Mesodermal cell (in vitro differentiated cells): Measurements from ENCODE around the gene BLVRA. TPM values are rescaled to one million over a fixed set of nuclear protein-coding genes. Genes with fewer than 3 reads are reported as not detected.
"Not testable (repeated sequence)": the region's sequence is repeated elsewhere in the genome, so short reads cannot be mapped to it uniquely, and the experiment has no call there.

ENCODE experiments used
- H3K27ac ChIP-seq: 2 replicates; pipeline ENCODE4 v1.7.0; 2013; ENCODE audit warnings: mild to moderate bottlenecking, low read depth, low read length, moderate library complexity; ENCODE audit not compliant: severe bottlenecking
- H3K36me3 ChIP-seq: 2 replicates; pipeline ENCODE4 v1.7.1; 2013; ENCODE audit warnings: mild to moderate bottlenecking, low read length, moderate library complexity; ENCODE audit not compliant: control insufficient read depth, insufficient read depth
- H3K4me1 ChIP-seq: one replicate; pipeline ENCODE4 v1.7.1; 2013; ENCODE audit warnings: mild to moderate bottlenecking, low read length; ENCODE audit not compliant: insufficient read depth, control insufficient read depth, poor library complexity, severe bottlenecking
- H3K4me3 ChIP-seq: 2 replicates; pipeline ENCODE4 v1.7.0; 2013; ENCODE audit warnings: low read length, control low read depth, mild to moderate bottlenecking; ENCODE audit not compliant: insufficient read depth, poor library complexity, severe bottlenecking; ENCODE audit errors: extremely low read depth
- H3K9me3 ChIP-seq: 2 replicates; pipeline ENCODE4 v1.7.1; 2013; ENCODE audit warnings: mild to moderate bottlenecking, low read length, moderate library complexity; ENCODE audit not compliant: control insufficient read depth
- WGBS, 2 experiments: methylation state at CpG; one replicate each; pipeline ENCODE4 v1.1.5; 2013; ENCODE audit warnings: missing lambda C conversion rate in 2 of 2; ENCODE audit not compliant: insufficient coverage in 2 of 2; 5-methylcytosine and 5-hydroxymethylcytosine counted together
- polyA plus RNA-seq, 2 experiments: library from polyadenylated mRNA; stranded (reverse); fragments of 50-300 nt; gene quantifications; one replicate each; pipeline ENCODE4 v1.2.3, GENCODE V29; 2013

Gene BLVRA, protein sequence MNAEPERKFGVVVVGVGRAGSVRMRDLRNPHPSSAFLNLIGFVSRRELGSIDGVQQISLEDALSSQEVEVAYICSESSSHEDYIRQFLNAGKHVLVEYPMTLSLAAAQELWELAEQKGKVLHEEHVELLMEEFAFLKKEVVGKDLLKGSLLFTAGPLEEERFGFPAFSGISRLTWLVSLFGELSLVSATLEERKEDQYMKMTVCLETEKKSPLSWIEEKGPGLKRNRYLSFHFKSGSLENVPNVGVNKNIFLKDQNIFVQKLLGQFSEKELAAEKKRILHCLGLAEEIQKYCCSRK
- polyA plus RNA-seq (2013, experiment 1 of 2), result 25.1 TPM
- polyA plus RNA-seq (2013, experiment 2 of 2), result 26.9 TPM

DNA sequence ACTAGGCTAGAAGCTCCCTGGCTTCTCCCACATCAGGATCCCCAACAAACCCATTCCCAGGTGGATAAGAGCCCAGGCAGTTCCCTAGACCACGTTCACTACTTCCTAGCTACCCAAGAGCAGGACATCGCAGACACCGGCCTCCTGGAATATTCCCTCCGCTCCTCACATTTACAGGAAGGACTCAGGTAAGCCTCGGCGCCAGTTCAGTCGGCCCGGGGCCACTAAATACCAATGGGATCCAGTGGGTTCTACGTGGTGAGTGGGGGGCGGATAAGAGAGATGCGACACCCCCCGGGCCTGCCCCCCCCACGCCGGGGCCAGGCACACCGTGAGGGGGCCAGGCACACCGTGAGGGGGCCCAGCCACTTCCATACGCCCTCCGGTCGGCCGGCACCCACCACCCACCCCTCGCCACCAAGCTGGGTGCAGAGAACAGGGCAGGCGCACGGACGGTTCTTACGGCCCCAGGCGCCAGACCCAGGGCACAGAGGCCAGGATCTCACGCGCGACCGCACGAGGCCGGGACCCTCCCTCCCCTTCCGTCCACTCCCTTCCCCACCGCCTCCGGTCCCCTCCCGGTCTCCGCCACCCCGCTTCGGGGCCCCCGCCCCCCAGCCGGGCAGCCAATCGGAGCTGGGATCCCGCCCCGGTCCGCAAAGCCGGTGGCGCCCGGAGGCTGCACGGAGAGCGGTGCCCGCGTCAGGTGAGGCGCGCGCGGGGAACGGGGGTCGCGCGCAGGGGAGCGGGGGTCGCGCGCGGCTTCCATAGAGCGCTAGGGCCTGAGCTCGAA is at the start of gene BLVRA:
Gene BLVRA (plus strand): TSS at position 652 of the 793 bp plus-strand sequence. CDS start 12,479 bp downstream, outside the sequence.
- H3K27ac ChIP-seq, result no peak within 1 kb of the TSS
- H3K36me3 ChIP-seq, result no peaks in the 10 kb centered on the region
- 0 to 3% methylated on average over 30 to 38 of the region's 67 CpGs for WGBS, 2 experiments
- peak within 1 kb of the TSS; percentile 63 for H3K4me3 ChIP-seq
- H3K4me1 ChIP-seq, result no peaks in the 10 kb centered on the region
- no peaks in the 10 kb centered on the region for H3K9me3 ChIP-seq

DNA sequence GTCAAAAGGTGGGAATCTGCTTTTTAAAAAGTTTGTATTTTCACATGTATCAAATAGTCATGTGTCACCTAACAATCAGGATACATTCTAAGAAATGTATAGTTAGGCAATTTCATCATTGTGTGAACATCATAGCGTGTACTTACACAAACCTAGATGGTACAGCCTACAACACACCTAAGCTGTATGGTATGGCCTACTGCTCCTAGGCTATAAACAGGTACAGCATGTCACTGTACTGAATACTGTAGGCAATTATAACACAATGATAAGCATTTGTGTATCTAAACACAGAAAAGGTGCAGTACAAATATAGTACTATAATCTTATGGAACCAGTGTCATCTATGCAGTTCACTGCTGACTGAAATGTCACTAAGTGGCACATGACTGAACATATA is 47.0 kb upstream of the BLVRA start:
- Histone ChIP-seq H3K4me3 (no peak overlapping the region), H3K36me3 (peaks cover 14% of the 10 kb centered on the region), H3K4me1 (no peaks in the 10 kb centered on the region), H3K9me3 (peaks cover under 1% of the 10 kb centered on the region), H3K27ac (no peak overlapping the region)
- WGBS, 2 experiments, result no CpG with 5 or more reads among the region's 1 CpG

DNA sequence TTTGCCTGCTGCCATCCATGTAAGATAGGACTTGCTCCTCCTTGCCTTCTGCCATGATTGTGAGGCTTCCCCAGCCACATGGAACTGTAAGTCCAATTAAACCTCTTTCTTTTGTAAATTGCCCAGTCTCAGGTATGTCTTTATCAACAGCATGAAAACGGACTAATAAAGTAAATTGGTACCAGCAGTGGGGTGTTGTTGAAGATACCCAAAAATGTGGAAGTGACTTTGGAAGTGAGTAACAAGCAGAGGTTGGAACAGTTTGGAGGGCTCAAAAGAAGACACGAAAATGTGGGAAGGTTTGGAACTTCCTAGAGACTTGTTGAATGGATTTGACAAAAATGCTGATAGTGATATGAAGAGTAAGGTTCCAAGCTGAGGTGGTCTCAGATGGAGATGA is 42.5 kb upstream of the BLVRA start:
- 88 to 94% methylated on average over 2 of the region's 2 CpGs for WGBS, 2 experiments

DNA sequence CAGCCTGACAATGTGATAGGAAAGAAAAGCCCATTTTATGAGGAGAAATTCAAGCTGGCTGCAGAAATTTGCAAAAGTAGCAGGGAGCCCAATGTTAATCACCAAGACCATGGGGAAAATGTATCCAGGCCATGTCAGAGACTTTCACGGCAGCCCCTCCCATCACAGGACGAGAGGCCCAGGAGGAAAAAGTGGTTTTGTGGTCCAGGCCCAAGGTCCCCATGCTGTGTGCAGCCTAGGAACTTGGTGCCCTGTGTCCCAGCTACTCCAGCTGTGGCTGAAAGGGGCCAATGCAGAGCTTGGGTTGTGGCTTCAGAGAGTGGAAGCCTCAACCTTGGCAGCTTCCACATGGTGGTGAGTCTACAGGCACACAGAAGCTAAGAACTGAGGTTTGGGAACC is 41.9 kb upstream of the BLVRA start:
- H3K27ac ChIP-seq, result no peak overlapping the region
- peaks cover 16% of the 10 kb centered on the region for H3K36me3 ChIP-seq
- H3K4me3 ChIP-seq, result no peak overlapping the region
- H3K4me1 ChIP-seq, result no peaks in the 10 kb centered on the region
- H3K9me3 ChIP-seq, result peaks cover 5% of the 10 kb centered on the region
- 100% methylated on average over 2 of the region's 2 CpGs for WGBS, 2 experiments

More for the DNA sequence above, 42.5 kb upstream of the BLVRA start:
- H3K27ac ChIP-seq, H3K9me3 ChIP-seq, H3K4me3 ChIP-seq, H3K4me1 ChIP-seq: not testable (repeated sequence)
- peaks cover 16% of the 10 kb centered on the region for H3K36me3 ChIP-seq

DNA sequence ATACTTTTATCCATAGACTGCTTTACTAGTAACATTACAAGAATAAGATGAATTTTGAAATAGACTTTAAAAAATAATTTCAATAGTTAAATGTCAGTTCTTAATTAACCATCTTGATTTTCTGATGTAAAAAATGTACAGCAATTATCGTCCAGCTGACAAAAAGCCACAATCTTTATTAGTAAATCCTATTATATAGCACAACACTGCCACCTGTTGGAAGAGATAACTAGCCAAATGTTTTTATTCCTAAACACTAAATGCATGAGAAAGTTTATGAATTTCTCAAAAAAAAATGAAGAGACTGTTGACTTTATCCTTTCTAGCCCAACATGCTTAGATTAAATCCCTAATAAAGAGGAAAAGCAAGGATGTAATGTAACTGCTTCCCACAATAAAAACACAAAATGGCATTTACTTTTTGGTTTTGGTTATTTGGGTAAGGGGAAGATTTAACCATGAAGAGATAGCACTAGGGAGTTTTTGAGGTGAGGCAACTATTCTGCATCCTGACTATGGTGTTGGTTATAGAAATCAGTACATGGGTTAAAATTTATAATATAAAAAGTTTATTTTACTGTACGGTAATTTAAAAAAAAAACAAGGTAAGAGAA is 37.2 kb upstream of the BLVRA start:
- peaks cover 5% of the 10 kb centered on the region for H3K9me3 ChIP-seq
- no peak overlapping the region for H3K4me3 ChIP-seq
- no peak overlapping the region for H3K27ac ChIP-seq
- WGBS, 2 experiments, result no CpG with 5 or more reads among the region's 2 CpGs
- no peaks in the 10 kb centered on the region for H3K4me1 ChIP-seq
- H3K36me3 ChIP-seq, result peaks cover 9% of the 10 kb centered on the region

DNA sequence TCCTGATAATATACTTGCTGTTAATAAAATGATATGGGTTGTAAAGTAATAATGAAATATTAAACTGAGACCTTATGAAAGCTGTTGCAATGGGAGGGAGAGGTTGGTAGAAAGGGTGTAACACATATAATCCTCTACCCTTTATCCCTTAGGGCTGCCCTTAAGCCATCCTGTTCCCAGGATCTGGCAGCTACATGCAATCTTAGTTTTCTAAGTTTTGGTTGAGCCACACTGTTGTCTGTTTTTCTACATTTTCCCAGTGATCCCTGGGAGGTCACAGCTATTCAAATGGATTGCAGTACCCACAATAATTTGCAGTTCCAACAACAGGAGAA is 35.5 kb upstream of the BLVRA start:
- Histone ChIP-seq H3K27ac (no peak overlapping the region), H3K4me3 (no peak overlapping the region), H3K36me3 (peaks cover 8% of the 10 kb centered on the region), H3K4me1 (no peaks in the 10 kb centered on the region), H3K9me3 (no peaks in the 10 kb centered on the region)

DNA sequence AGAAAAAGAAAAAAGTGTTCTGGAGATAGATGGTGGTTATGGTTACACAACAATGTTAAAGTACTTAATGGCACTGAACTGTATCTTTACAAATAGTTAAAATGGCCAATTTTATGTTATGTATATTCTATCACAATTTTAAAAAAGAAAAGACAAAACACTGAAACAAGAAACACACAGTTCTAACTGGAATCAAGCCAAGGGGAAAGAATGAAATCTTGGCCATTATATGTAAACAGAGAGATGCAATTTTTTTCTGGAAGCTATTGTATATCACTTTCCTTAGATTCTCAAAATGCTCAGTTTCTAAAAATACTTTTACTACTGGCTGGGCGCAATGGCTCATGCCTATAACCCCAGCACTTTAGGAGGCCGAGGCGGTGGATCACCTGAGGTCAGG is 33.2 kb upstream of the BLVRA start:
- no peak overlapping the region for H3K27ac ChIP-seq
- H3K4me3 ChIP-seq, result no peak overlapping the region
- H3K9me3 ChIP-seq, result no peaks in the 10 kb centered on the region
- H3K36me3 ChIP-seq, result peaks cover 5% of the 10 kb centered on the region
- 96 to 100% methylated on average over 3 of the region's 3 CpGs for WGBS, 2 experiments
- no peaks in the 10 kb centered on the region for H3K4me1 ChIP-seq

DNA sequence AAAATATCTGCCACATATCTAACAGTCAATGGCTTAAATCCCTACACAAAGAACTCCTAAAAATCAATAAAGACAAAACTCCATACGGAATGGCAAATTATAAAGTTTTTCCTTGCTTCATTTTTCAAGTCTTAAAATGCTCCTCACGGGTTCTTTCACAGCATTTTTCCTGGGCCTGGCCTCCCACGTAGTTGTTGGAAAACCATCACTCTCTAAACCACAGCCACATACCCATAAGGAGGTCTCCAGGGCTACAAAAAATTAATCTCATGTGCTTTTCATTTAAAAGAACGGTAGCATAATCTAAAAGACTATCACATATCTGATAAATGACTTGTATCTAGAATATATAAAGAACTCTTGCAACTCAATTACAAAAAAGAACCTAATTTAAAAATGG is 32.0 kb upstream of the BLVRA start:
- Histone ChIP-seq H3K9me3 (no peaks in the 10 kb centered on the region), H3K27ac (no peak overlapping the region), H3K4me3 (no peak overlapping the region), H3K36me3 (peaks cover 5% of the 10 kb centered on the region), H3K4me1 (no peaks in the 10 kb centered on the region)
- WGBS, 2 experiments, result 96 to 98% methylated on average over 3 of the region's 4 CpGs

DNA sequence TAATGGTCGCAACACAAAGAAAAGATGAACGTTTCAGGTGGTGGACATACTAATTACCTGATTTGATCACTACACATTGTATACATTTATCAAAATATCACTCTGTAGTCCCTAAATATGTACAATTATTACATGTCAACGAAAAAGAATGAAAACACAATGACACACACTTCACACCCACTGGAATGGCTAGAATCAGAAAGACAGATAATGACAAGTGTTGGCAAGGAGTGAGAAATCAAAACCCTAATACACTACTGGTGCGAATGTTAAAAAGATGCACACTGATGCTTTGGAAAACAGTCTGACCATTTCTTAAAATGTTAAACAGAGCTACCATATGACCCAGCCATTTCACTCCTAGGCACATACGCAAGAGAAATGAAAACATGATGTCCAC is 31.5 kb upstream of the BLVRA start:
- WGBS, 2 experiments, result 93 to 100% methylated on average over 2 to 3 of the region's 5 CpGs
- H3K4me3 ChIP-seq, result no peak overlapping the region
- H3K9me3 ChIP-seq, result no peaks in the 10 kb centered on the region

DNA sequence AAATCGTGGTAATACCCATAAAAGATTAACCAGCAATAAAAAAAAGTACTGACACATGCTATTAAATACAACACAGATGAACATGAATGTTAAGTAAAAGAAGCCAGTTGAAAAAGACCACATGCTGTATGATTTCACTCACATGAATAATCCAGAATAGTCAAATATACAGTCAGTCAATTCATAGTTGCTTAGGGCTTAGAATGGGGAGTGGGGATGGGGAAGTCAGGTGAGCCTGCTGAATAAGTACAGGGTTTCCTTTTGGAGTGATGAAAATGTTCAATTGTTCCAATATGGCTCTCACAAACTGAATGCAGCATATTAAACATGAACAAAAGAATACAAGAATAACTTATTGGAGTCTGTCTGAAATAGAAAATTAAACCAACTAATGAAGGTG is 31.0 kb upstream of the BLVRA start:
- H3K4me1 ChIP-seq, result no peaks in the 10 kb centered on the region
- H3K9me3 ChIP-seq, result no peaks in the 10 kb centered on the region
- H3K4me3 ChIP-seq, result no peak overlapping the region
- no CpG with 5 or more reads among the region's 1 CpG for WGBS, 2 experiments
- peaks cover 5% of the 10 kb centered on the region for H3K36me3 ChIP-seq
- H3K27ac ChIP-seq, result no peak overlapping the region

More for the DNA sequence above, 31.5 kb upstream of the BLVRA start:
- Histone ChIP-seq H3K27ac (no peak overlapping the region), H3K36me3 (peaks cover 5% of the 10 kb centered on the region), H3K4me1 (no peaks in the 10 kb centered on the region)
